GM23338 (cell line): ENCODE measurements around the gene EPAS1. TPM values are rescaled to one million over a fixed set of nuclear protein-coding genes. Genes with fewer than 3 reads are reported as not detected.

Experiments
- ATAC-seq: fragments of 200-7000 bp; cut with Tn5 transposase; 3 replicates; pipeline ENCODE4 v1.9.1; 2020
- DNase-seq: peaks from one replicate; pipeline ENCODE4 v3.0.0-alpha.2; 2015; ENCODE audit warnings: low spot score
- H2AFZ ChIP-seq: fragments of 200-600 bp; sonication (generic); 2 replicates; pipeline ENCODE4 v1.8.0; 2016; ENCODE audit warnings: antibody characterized with exemption, mild to moderate bottlenecking, moderate library complexity
- H3F3A ChIP-seq: fragments of 200-600 bp; sonication (generic); replicated peaks from 2 replicates; pipeline ENCODE4 v1.8.0; 2017; ENCODE audit warnings: antibody characterized with exemption, mixed run types, low read depth
- H3K27ac ChIP-seq: fragments of 200-600 bp; sonication (generic); 2 replicates; pipeline ENCODE4 v1.6.1; 2016; ENCODE audit warnings: low read depth
- H3K27me3 ChIP-seq: fragments of 200-600 bp; sonication (generic); 2 replicates; pipeline ENCODE4 v1.8.0; 2016; ENCODE audit warnings: mild to moderate bottlenecking, mixed run types, moderate library complexity; ENCODE audit not compliant: insufficient read depth
- H3K36me3 ChIP-seq: fragments of 200-600 bp; sonication (generic); 2 replicates; pipeline ENCODE4 v1.8.0; 2016; ENCODE audit warnings: mild to moderate bottlenecking; ENCODE audit not compliant: insufficient read depth
- H3K4me1 ChIP-seq: fragments of 200-600 bp; sonication (generic); 2 replicates; pipeline ENCODE4 v1.8.0; 2016; ENCODE audit warnings: mild to moderate bottlenecking, moderate library complexity; ENCODE audit not compliant: insufficient read depth
- H3K4me2 ChIP-seq: fragments of 200-600 bp; sonication (generic); 2 replicates; pipeline ENCODE4 v1.7.1; 2017; ENCODE audit warnings: mixed run types
- H3K4me3 ChIP-seq: fragments of 200-600 bp; sonication (generic); 2 replicates; pipeline ENCODE4 v1.6.1; 2016; ENCODE audit warnings: mixed run types
- H3K79me2 ChIP-seq: fragments of 200-600 bp; sonication (generic); replicated peaks from 2 replicates; pipeline ENCODE4 v1.8.0; 2017; ENCODE audit warnings: mild to moderate bottlenecking; ENCODE audit not compliant: insufficient read depth
- H3K9me2 ChIP-seq: fragments of 200-600 bp; sonication (generic); 2 replicates; pipeline ENCODE4 v1.8.0; 2017; ENCODE audit not compliant: insufficient read depth
- H4K20me1 ChIP-seq: fragments of 200-600 bp; sonication (generic); replicated peaks from 2 replicates; pipeline ENCODE4 v1.8.0; 2017; ENCODE audit warnings: mild to moderate bottlenecking; ENCODE audit not compliant: insufficient read depth
- H3K27ac Mint-ChIP-seq: 2 replicates; pipeline ENCODE4 v1.8.0; 2020; ENCODE audit warnings: inconsistent platforms, mild to moderate bottlenecking, moderate library complexity, mixed read lengths
- H3K27me3 Mint-ChIP-seq: 3 replicates; pipeline ENCODE4 v1.8.0; 2022; ENCODE audit warnings: low read depth, mild to moderate bottlenecking, moderate library complexity, mixed read lengths, inconsistent platforms; ENCODE audit not compliant: insufficient read depth, poor library complexity
- H3K36me3 Mint-ChIP-seq: 3 replicates; pipeline ENCODE4 v1.8.0; 2021; ENCODE audit warnings: low read depth, mild to moderate bottlenecking, inconsistent platforms, moderate library complexity, mixed read lengths
- H3K4me1 Mint-ChIP-seq: 3 replicates; pipeline ENCODE4 v1.8.0; 2020; ENCODE audit warnings: mild to moderate bottlenecking, inconsistent platforms, mixed read lengths
- H3K4me3 Mint-ChIP-seq: 3 replicates; pipeline ENCODE4 v1.8.0; 2021; ENCODE audit warnings: moderate library complexity, mild to moderate bottlenecking, inconsistent platforms, mixed read lengths
- H3K9me3 Mint-ChIP-seq: 3 replicates; pipeline ENCODE4 v1.8.0; 2020; ENCODE audit warnings: moderate library complexity, mild to moderate bottlenecking, inconsistent platforms, mixed read lengths
- CREB1 ChIP-seq: fragments of 250-450 bp; sonication (Bioruptor Pico); IDR thresholded peaks from 2 replicates; pipeline ENCODE4 v1.5.0; 2020; ENCODE audit warnings: low read depth, mild to moderate bottlenecking, moderate library complexity
- CTCF ChIP-seq, 2 experiments: fragments of 200-600 bp in 1 of 2; sonication (generic) in 1 of 2; conservative IDR thresholded peaks; 2 replicates each; pipeline versions ENCODE4 v1.5.1 to v1.6.1; 2016 to 2017; ENCODE audit warnings: antibody characterized with exemption in 2 of 2, low read depth in 2 of 2, mild to moderate bottlenecking in 2 of 2, moderate library complexity in 1 of 2
- ETS1 ChIP-seq: IDR thresholded peaks from 2 replicates; pipeline ENCODE4 v1.6.1; 2016; ENCODE audit warnings: antibody characterized with exemption
- EZH2phosphoT487 ChIP-seq: fragments of 200-600 bp; sonication (generic); IDR thresholded peaks from one replicate; pipeline ENCODE4 v1.8.1; 2018; ENCODE audit warnings: antibody characterized with exemption; ENCODE audit not compliant: unreplicated experiment
- JUNB ChIP-seq: IDR thresholded peaks from one replicate; pipeline ENCODE4 v1.6.1; 2016; ENCODE audit warnings: antibody characterized with exemption; ENCODE audit not compliant: unreplicated experiment
- NANOG ChIP-seq: IDR thresholded peaks from 2 replicates; pipeline ENCODE4 v1.6.1; 2016; ENCODE audit warnings: antibody characterized with exemption, borderline replicate concordance
- POLR2AphosphoS5 ChIP-seq: IDR thresholded peaks from 2 replicates; pipeline ENCODE4 v1.6.1; 2016; ENCODE audit warnings: antibody characterized with exemption, low read depth
- REST ChIP-seq: IDR thresholded peaks from one replicate; pipeline ENCODE4 v1.6.1; 2018; ENCODE audit warnings: antibody characterized with exemption; ENCODE audit not compliant: unreplicated experiment
- ZNF331 ChIP-seq: fragments of 250-450 bp; sonication (Bioruptor Pico); IDR thresholded peaks from 2 replicates; pipeline ENCODE4 v1.5.0; 2020; ENCODE audit warnings: low read depth, mild to moderate bottlenecking, moderate library complexity
- polyA plus RNA-seq: library from polyadenylated mRNA; unstranded; fragments of >200 nt; fragmentation: Nextera tagmentation; extraction: Ambion mirVana; gene quantifications from 2 replicates; pipeline ENCODE4 v1.2.1, GENCODE V29; 2016
- total RNA-seq: library from RNA; depleted of rRNA; stranded (reverse); fragments of >200 nt; shearing (Covaris generic); gene quantifications from 2 replicates; pipeline ENCODE4 v1.2.3, GENCODE V29; 2014

The EPAS1 gene
- total and polyA plus RNA-seq, 2 experiments from 2014 or later, result 0.68 to 5.4 TPM

GRCh38 chr2:46366668-46367052, 69.5 kb downstream of the EPAS1 start:
- Mint-ChIP-seq H3K27ac (no peak overlapping the region), H3K27me3 (no peaks in the 10 kb centered on the region), H3K4me3 (no peak overlapping the region), H3K36me3 (no peaks in the 10 kb centered on the region; the same call in 2 of the 3 replicates), H3K4me1 (0 out of 3 replicates have a peak, but pooled peaks cover 2% of the 10 kb centered on the region), H3K9me3 (peaks cover 6% of the 10 kb centered on the region; the same call in 2 of the 3 replicates)
- Histone ChIP-seq H3K36me3 (0 out of 2 replicates have a peak, but pooled peaks cover 7% of the 10 kb centered on the region), H4K20me1 (no peaks in the 10 kb centered on the region), H3K4me1 (no peaks in the 10 kb centered on the region), H2AFZ (no peak overlapping the region), H3K9me2 (peaks cover 10% of the 10 kb centered on the region; the same call in 1 of the 2 replicates), H3K79me2 (no peaks in the 10 kb centered on the region), H3K4me3 (no peak overlapping the region), H3F3A (no peaks in the 10 kb centered on the region), H3K4me2 (no peak overlapping the region), H3K27me3 (no peaks in the 10 kb centered on the region), H3K27ac (no peak overlapping the region)
- ATAC-seq, result peak; percentile 24; the same call in 2 of the 3 replicates
- no peak for TF ChIP-seq POLR2AphosphoS5
- TF ChIP-seq CREB1 (CRISPR knock-in tag), result no peak
- TF ChIP-seq JUNB, result no peak
- TF ChIP-seq ETS1, result no peak
- DNase-seq, result no peak

- Histone ChIP-seq H3K4me2 (no peak overlapping the region), H3K9me2 (peaks cover 10% of the 10 kb centered on the region; the same call in 1 of the 2 replicates), H3F3A (no peaks in the 10 kb centered on the region), H3K27me3 (no peaks in the 10 kb centered on the region), H3K27ac (no peak overlapping the region), H3K79me2 (no peaks in the 10 kb centered on the region), H2AFZ (no peak overlapping the region), H3K4me1 (no peaks in the 10 kb centered on the region), H4K20me1 (no peaks in the 10 kb centered on the region), H3K4me3 (no peak overlapping the region), H3K36me3 (0 out of 2 replicates have a peak, but pooled peaks cover 7% of the 10 kb centered on the region)
- Mint-ChIP-seq H3K36me3 (no peaks in the 10 kb centered on the region; the same call in 2 of the 3 replicates), H3K27ac (no peak overlapping the region), H3K4me1 (0 out of 3 replicates have a peak, but pooled peaks cover 2% of the 10 kb centered on the region), H3K27me3 (no peaks in the 10 kb centered on the region), H3K4me3 (no peak overlapping the region), H3K9me3 (peaks cover 6% of the 10 kb centered on the region; the same call in 2 of the 3 replicates)
- no peak for DNase-seq
- no peak; the same call in 2 of the 3 replicates for ATAC-seq
- no peak for TF ChIP-seq ZNF331 (CRISPR knock-in tag)
- TF ChIP-seq EZH2phosphoT487, result no peak
- TF ChIP-seq NANOG, result no peak
- no peak for TF ChIP-seq ETS1
- TF ChIP-seq CTCF (conservative IDR thresholded peaks at IDR 0.05; ENCODE audit: low read depth in 2 of 2), result no peak
- no peak for TF ChIP-seq REST
Measured at GRCh38 chr2:46367286-46367685, 70.1 kb downstream of the EPAS1 start.
